Measurements from ENCODE around the gene LMX1A. TPM values are rescaled to one million over a fixed set of nuclear protein-coding genes. Genes with fewer than 3 reads are reported as not detected.

LMX1A gene
- total and polyA plus RNA-seq, 2 donors (not counting 1 experiment from before 2014, with no cell fraction given) = not detected

- H3K9me3 Mint-ChIP-seq (ENCODE audit: insufficient read depth) = peaks cover 5% of the 10 kb centered on the region
- ChIA-PET POLR2A (no interaction called here), CTCF (interaction anchor here (0.8 kb wide), 1 partner anchor 10 kb away, joined by 3 read pairs; no protein-coding TSS in a partner anchor)
- DNase-seq = no peak
- no peak for ATAC-seq (ENCODE audit: low read depth)
- no peaks in the 10 kb centered on the region for H3K27me3 Mint-ChIP-seq
- no peaks in the 10 kb centered on the region for H4K20me1 ChIP-seq (ENCODE audit: control insufficient read depth, insufficient read depth, low read length, poor library complexity, severe bottlenecking)
- 77% methylated on average over 4 of the region's 5 CpGs for WGBS (ENCODE audit: insufficient coverage)
- no peak overlapping the region for H3K27ac ChIP-seq (ENCODE audit: low read length in 2 of 2)
- no peaks in the 10 kb centered on the region for H3K4me1 Mint-ChIP-seq
- H3K4me3 Mint-ChIP-seq = no peak overlapping the region
- H3K36me3 ChIP-seq (replicated peaks in 1 of 2; ENCODE audit: control extremely low read depth in 1 of 2, control insufficient read depth in 1 of 2, extremely low read depth in 1 of 2, insufficient read depth in 2 of 2, low read length in 1 of 2) = no peaks in the 10 kb centered on the region
- no peak overlapping the region for H3K9ac ChIP-seq (ENCODE audit: low read length)
- H3K79me2 ChIP-seq (ENCODE audit: control insufficient read depth, insufficient read depth, low read length) = no peaks in the 10 kb centered on the region
- H3K4me3 ChIP-seq (ENCODE audit: control extremely low read depth in 1 of 5, extremely low read depth in 1 of 5, insufficient read depth in 1 of 5, low read depth in 2 of 5, low read length in 4 of 5) = no peak overlapping the region
- no peaks in the 10 kb centered on the region for H3K9me3 ChIP-seq (ENCODE audit: control extremely low read depth in 1 of 3, control insufficient read depth in 2 of 3, insufficient read depth in 1 of 3, low read length in 2 of 3)
- no peak overlapping the region for H3K27ac Mint-ChIP-seq
- peaks cover 0 to 3% (median 0%) of the 10 kb centered on the region in 4 experiments for H3K27me3 ChIP-seq (replicated peaks in 1 of 4; ENCODE audit: control extremely low read depth in 1 of 4, control insufficient read depth in 3 of 4, insufficient read depth in 4 of 4, low read length in 3 of 4)
- intact Hi-C loops (cut with micrococcal nuclease) = no loop called here
- no peak overlapping the region for H3K4me2 ChIP-seq (replicated peaks; ENCODE audit: low read depth, low read length, poor library complexity, severe bottlenecking)
- TF ChIP-seq CTCF (IDR thresholded peaks at IDR 0.05) = no peak
- no peak for TF ChIP-seq EZH2 (IDR thresholded peaks at IDR 0.05; ENCODE audit: borderline replicate concordance, insufficient read depth, low read depth, low read length, poor library complexity, severe bottlenecking)
- no peak overlapping the region for H2AFZ ChIP-seq (ENCODE audit: insufficient read depth, low read depth, low read length, poor library complexity, severe bottlenecking)
- H3K4me1 ChIP-seq (ENCODE audit: control insufficient read depth in 2 of 2, insufficient read depth in 2 of 2, low read length in 2 of 2) = no peaks in the 10 kb centered on the region
Observed at GRCh38 chr1:165152109-165152508, 204.4 kb downstream of the LMX1A start.

Other genes with a start within 250 kb of the LMX1A start
- not detected in 2 replicates for gene RXRG, start 88.4 kb upstream of the LMX1A start, total RNA-seq
- not detected in 2 replicates for gene RXRG, start 88.4 kb upstream of the LMX1A start, polyA plus RNA-seq
- gene LRRC52, start 187.3 kb upstream of the LMX1A start, total RNA-seq = not detected in 2 replicates
- not detected in 2 replicates for gene LRRC52, start 187.3 kb upstream of the LMX1A start, polyA plus RNA-seq

Data from B cell (primary cell).